Hepatocyte (in vitro differentiated cells): ENCODE measurements around the gene MREG. TPM values are rescaled to one million over a fixed set of nuclear protein-coding genes. Genes with fewer than 3 reads are reported as not detected.

Experiments
- DNase-seq: peaks from one replicate; pipeline ENCODE4 v3.0.0-alpha.2; 2016; ENCODE audit warnings: low spot score
- H2AFZ ChIP-seq: fragments of 200-600 bp; sonication (generic); 2 replicates; pipeline ENCODE4 v1.6.0; 2016; ENCODE audit warnings: antibody characterized with exemption, mild to moderate bottlenecking
- H3K27ac ChIP-seq: fragments of 200-600 bp; sonication (generic); 2 replicates; pipeline ENCODE4 v1.5.1; 2016; ENCODE audit warnings: mild to moderate bottlenecking
- H3K27me3 ChIP-seq: fragments of 200-600 bp; sonication (generic); 2 replicates; pipeline ENCODE4 v1.6.1; 2016
- H3K36me3 ChIP-seq: fragments of 200-600 bp; sonication (generic); replicated peaks from 2 replicates; pipeline ENCODE4 v1.5.1; 2016; ENCODE audit warnings: low read depth; ENCODE audit not compliant: insufficient read depth
- H3K4me1 ChIP-seq: fragments of 200-600 bp; sonication (generic); 2 replicates; pipeline ENCODE4 v1.5.1; 2016; ENCODE audit warnings: mild to moderate bottlenecking, moderate library complexity; ENCODE audit not compliant: insufficient read depth
- H3K4me2 ChIP-seq: fragments of 200-600 bp; sonication (generic); 2 replicates; pipeline ENCODE4 v1.6.0; 2016
- H3K4me3 ChIP-seq: fragments of 200-600 bp; sonication (generic); 2 replicates; pipeline ENCODE4 v1.5.1; 2016; ENCODE audit warnings: mild to moderate bottlenecking
- H3K79me2 ChIP-seq: fragments of 200-600 bp; sonication (generic); 2 replicates; pipeline ENCODE4 v1.6.0; 2017; ENCODE audit warnings: mild to moderate bottlenecking
- H3K9me2 ChIP-seq: fragments of 200-600 bp; sonication (generic); replicated peaks from 2 replicates; pipeline ENCODE4 v1.6.0; 2017; ENCODE audit warnings: mild to moderate bottlenecking; ENCODE audit not compliant: insufficient read depth
- H3K9me3 ChIP-seq: fragments of 200-600 bp; sonication (generic); 2 replicates; pipeline ENCODE4 v1.5.1; 2016; ENCODE audit warnings: low read depth, mild to moderate bottlenecking
- H4K20me1 ChIP-seq: fragments of 200-600 bp; sonication (generic); 2 replicates; pipeline ENCODE4 v1.6.0; 2016; ENCODE audit warnings: mild to moderate bottlenecking; ENCODE audit not compliant: insufficient read depth, poor library complexity, severe bottlenecking
- CTCF ChIP-seq: fragments of 200-600 bp; sonication (generic); IDR thresholded peaks from 2 replicates; pipeline ENCODE4 v1.5.1; 2016; ENCODE audit warnings: antibody characterized with exemption, mild to moderate bottlenecking; ENCODE audit not compliant: poor library complexity
- EZH2 ChIP-seq: fragments of 200-600 bp; sonication (generic); IDR thresholded peaks from 2 replicates; pipeline ENCODE4 v1.6.1; 2016; ENCODE audit warnings: antibody characterized with exemption, mild to moderate bottlenecking, borderline replicate concordance
- EZH2phosphoT487 ChIP-seq: fragments of 200-600 bp; sonication (generic); IDR thresholded peaks from one replicate; pipeline ENCODE4 v1.6.1; 2018; ENCODE audit warnings: antibody characterized with exemption, mild to moderate bottlenecking, low read depth, moderate library complexity; ENCODE audit not compliant: unreplicated experiment, severe bottlenecking
- WGBS: methylation state at CpG from one replicate; pipeline ENCODE4 v1.1.6; 2016; ENCODE audit warnings: low lambda C conversion rate; ENCODE audit errors: missing lambda C conversion rate; 5-methylcytosine and 5-hydroxymethylcytosine counted together
- polyA plus RNA-seq: library from polyadenylated mRNA; unstranded; fragments of >200 nt; fragmentation: Nextera tagmentation; extraction: Ambion mirVana; gene quantifications from 2 replicates; pipeline ENCODE4 v1.2.1, GENCODE V29; 2016
- total RNA-seq: library from RNA; depleted of rRNA; stranded (reverse); fragments of >200 nt; gene quantifications from 2 replicates; pipeline ENCODE4 v1.2.3, GENCODE V29; 2014

MREG gene
- total and polyA plus RNA-seq, 2 experiments from 2014 or later, result 5.6 to 12.9 TPM

- H3K9me2 ChIP-seq, result no peaks in the 10 kb centered on the region
- no peaks in the 10 kb centered on the region for H3K36me3 ChIP-seq
- no peak for TF ChIP-seq EZH2phosphoT487
- no peak for TF ChIP-seq EZH2
- no peak for TF ChIP-seq CTCF
- no peaks in the 10 kb centered on the region for H3K27me3 ChIP-seq
- H2AFZ ChIP-seq, result no peak overlapping the region
- no peak for DNase-seq
- no peaks in the 10 kb centered on the region for H3K79me2 ChIP-seq
- 60% methylated on average over 6 of the region's 6 CpGs for WGBS
- H4K20me1 ChIP-seq, result no peaks in the 10 kb centered on the region
- H3K4me3 ChIP-seq, result no peak overlapping the region
- no peaks in the 10 kb centered on the region for H3K4me1 ChIP-seq
- H3K9me3 ChIP-seq, result no peaks in the 10 kb centered on the region
- H3K27ac ChIP-seq, result no peak overlapping the region
- no peak overlapping the region for H3K4me2 ChIP-seq
These were observed 101.0 kb downstream of the MREG start for GRCh38 chr2:215912299-215912842.

GRCh38 chr2:215911301-215912085 lies 101.9 kb downstream of the MREG start:
- Histone ChIP-seq H3K27ac (no peak overlapping the region), H3K4me3 (no peak overlapping the region), H2AFZ (no peak overlapping the region), H3K4me2 (no peak overlapping the region), H4K20me1 (no peaks in the 10 kb centered on the region), H3K79me2 (no peaks in the 10 kb centered on the region), H3K4me1 (no peaks in the 10 kb centered on the region), H3K27me3 (no peaks in the 10 kb centered on the region), H3K9me2 (no peaks in the 10 kb centered on the region), H3K9me3 (no peaks in the 10 kb centered on the region), H3K36me3 (no peaks in the 10 kb centered on the region)
- 92% methylated on average over 8 of the region's 8 CpGs for WGBS
- no peak for TF ChIP-seq EZH2
- TF ChIP-seq CTCF, result no peak
- TF ChIP-seq EZH2phosphoT487, result no peak
- DNase-seq, result no peak

GRCh38 chr2:215910180-215910579 lies 103.2 kb downstream of the MREG start:
- Histone ChIP-seq H3K4me3 (no peak overlapping the region), H3K4me2 (no peak overlapping the region), H4K20me1 (no peaks in the 10 kb centered on the region), H3K4me1 (no peaks in the 10 kb centered on the region), H3K79me2 (no peaks in the 10 kb centered on the region), H3K27ac (no peak overlapping the region), H2AFZ (no peak overlapping the region), H3K9me3 (no peaks in the 10 kb centered on the region), H3K27me3 (no peaks in the 10 kb centered on the region), H3K36me3 (no peaks in the 10 kb centered on the region), H3K9me2 (no peaks in the 10 kb centered on the region)
- DNase-seq, result no peak
- TF ChIP-seq CTCF (no peak), EZH2 (no peak), EZH2phosphoT487 (no peak)
